HEK293T (cell line): Measurements from ENCODE around the gene OLA1.

Experiments used
- ARNT ChIP-seq: fragments of 450-650 bp; IDR thresholded peaks from 2 replicates; pipeline ENCODE4 v1.6.1; 2017; ENCODE audit warnings: mild to moderate bottlenecking
- SUZ12 ChIP-seq: fragments of 450-650 bp; IDR thresholded peaks from 2 replicates; pipeline ENCODE4 v1.6.1; 2016; ENCODE audit warnings: mild to moderate bottlenecking

GRCh38 chr2:174180165-174180724, 68.1 kb downstream of the OLA1 start:
- TF ChIP-seq SUZ12 (no peak), ARNT (no peak)
